ENCODE results near the gene ACO2. TPM values are rescaled to one million over a fixed set of nuclear protein-coding genes. Genes with fewer than 3 reads are reported as not detected.
"Not testable (repeated sequence)": the region's sequence is repeated elsewhere in the genome, so short reads cannot be mapped to it uniquely, and the experiment has no call there.

Gene ACO2
- total RNA-seq, result 75.0 and 114 TPM in 2 replicates

DNA sequence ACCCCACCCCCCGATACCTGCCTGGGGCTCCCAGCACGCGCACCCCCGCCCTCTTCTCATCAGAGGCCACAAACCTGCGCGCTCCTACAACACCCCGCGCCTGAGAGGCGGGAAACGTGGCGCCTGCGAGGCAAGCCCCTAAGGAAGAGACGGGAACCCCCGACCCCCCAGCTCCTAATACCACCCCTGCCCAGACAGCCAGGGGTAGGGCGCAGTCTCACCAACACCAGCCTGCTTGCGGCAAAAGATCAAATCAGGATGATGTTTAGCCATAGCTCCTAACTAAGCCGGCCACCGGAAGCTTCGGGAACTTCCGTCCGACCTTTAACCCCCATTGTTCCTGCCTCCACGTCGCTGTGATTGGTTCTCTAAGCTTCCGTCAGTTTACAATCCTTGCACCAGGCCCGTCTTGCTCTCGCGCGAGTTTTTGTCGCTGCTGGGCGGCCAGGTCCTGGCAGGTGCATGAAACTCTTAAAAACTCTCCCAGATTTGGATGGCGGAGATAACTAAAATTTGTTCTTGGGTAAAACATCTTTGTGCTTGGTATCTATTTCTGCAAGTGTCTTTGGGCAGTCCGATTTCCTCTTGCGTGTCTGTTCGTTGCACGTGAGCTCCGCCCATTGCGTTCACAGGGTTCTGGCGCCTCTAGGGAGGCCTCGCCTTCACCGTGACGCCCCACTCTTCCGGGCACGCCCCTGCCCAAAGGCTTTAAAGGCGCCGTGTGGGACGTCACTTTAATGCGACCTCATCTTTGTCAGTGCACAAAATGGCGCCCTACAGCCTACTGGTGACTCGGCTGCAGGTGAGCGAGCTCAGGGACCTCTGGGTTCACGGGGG lies at the start of gene ACO2, which contains the start of gene PHF5A:
ACO2 (plus strand) TSS at position 737 of the 837 bp plus-strand sequence; CDS start at position 767, 30 bp downstream.
PHF5A (minus strand) TSS at position 312 of the 837 bp plus-strand sequence; CDS start at position 273, 39 bp downstream.
- peak; percentile 99 for DNase-seq

DNA sequence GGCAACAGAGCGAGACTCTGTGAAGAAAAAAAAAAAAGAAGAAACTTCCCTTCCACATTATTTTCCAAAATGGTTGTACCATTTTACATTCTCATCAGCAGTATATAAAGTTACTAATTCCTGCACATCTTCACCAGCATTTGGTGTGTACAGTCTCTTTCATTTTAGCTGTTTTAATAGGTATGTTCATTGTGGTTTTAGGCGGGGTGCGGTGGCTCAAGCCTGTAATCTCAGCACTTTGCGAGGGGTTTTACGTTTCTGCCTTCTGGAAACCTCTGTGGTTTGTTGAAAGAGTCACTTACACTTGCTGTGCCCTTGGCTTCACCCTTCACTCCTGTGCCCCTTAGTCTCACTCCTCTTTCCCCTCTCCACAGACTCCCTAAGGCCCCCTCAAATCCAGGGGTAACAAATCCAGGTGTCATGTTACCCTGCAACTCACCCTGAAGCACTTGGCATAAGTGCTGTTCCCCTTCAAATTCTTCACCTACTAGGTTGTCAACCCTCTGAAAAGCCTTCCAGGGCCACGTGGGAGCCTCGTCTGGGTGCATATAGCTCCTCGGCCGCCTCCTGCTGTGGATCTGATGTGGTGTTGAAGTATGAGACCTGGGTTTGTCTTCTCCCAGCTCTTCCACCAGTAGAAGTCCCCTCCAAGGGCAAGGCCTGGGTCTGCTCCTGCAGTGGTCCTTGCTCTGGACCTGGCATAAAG lies 43.1 kb upstream of the ACO2 start:
- no peak for DNase-seq

DNA sequence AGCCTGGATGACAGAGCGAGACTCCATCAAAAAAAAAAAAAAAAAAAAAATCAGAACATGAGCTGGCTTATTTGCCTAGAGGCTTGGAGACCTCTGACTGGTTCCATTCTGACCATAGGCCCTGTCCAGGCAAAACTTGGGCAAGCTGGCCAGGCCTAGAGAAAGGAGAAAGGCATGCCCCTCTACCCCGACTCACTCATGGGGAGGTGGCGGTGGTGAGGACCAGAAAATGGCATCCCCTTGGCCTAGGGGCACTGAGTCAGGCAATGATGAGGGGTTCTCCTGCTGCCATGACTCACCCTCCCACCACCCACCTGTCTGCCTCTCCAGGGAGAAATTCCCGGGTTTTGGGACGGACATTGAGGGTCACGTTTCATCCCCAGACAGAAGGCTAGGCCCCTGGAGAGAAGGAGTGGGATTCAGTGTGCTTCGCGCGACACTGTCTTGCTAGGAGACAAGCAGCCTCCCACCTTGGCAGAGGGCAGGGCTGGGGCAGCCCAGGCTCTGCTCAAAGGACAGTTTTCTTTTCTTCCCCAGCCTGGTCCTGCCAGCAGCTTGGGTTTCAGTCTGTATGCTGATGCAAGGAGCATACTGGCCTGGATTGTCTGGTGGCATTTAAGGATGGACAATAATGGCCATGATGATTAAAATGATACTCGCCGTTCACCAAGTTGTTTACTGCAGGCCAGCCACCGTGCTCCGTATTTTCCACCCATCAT lies 39.5 kb upstream of the ACO2 start:
- DNase-seq, result no peak

DNA sequence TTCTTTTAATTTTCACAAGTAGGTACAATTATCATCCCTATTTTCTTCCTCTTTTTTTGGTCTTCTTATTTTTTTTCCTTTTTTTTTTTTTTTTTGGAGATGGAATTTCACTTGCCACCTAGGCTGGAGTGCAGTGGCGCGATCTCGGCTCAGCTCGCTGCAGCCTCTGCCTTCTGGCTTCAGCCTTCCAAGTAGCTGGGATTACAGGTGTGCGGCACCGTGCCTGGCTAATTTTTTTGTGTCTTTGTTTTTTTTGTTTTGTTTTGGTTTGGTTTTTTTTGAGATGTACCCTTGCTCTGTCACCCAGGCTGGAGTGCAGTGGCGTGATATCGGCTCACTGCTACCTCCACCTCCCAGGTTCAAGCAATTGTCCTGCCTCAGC lies 39.0 kb upstream of the ACO2 start:
- no peak for DNase-seq

DNA sequence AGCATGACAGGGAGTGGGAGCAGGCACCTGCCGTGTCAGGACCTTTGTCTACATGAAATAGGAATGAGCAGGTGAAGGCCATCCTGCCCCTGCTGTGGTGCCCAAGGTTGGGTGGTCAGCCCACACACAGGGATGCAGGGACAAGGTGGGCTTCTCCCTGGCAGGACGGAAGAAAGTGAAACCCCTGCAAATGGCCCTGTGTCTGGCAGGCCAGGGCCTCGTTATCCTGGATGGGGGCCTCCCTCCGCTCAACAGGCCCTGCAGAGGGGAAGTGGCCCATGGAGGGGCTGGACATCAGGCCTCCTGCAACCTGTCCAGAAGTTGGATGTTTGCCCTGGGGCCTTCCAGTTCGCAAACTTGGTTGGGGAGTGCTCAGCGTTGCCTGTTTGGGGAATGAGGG lies 37.3 kb upstream of the ACO2 start:
- no peak for DNase-seq

DNA sequence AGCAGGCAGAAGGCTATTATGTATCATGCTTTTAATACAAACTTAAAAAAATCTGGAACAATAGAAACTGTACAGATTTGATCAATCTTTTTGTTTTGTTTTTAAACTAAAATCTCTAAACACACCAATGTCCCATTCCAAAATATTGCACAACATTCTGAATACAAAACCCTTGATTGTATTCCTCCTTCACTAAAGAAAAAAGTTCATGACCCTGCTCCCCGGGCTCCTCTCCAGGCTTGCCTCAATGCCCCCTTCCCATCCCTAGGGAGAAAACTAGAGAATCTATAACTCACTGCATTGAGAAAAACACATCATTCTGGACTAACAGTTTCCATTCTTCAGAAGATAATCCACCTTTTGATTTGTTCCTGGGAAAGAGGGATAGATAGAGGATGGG lies 35.4 kb upstream of the ACO2 start:
- not testable (repeated sequence) for DNase-seq

DNA sequence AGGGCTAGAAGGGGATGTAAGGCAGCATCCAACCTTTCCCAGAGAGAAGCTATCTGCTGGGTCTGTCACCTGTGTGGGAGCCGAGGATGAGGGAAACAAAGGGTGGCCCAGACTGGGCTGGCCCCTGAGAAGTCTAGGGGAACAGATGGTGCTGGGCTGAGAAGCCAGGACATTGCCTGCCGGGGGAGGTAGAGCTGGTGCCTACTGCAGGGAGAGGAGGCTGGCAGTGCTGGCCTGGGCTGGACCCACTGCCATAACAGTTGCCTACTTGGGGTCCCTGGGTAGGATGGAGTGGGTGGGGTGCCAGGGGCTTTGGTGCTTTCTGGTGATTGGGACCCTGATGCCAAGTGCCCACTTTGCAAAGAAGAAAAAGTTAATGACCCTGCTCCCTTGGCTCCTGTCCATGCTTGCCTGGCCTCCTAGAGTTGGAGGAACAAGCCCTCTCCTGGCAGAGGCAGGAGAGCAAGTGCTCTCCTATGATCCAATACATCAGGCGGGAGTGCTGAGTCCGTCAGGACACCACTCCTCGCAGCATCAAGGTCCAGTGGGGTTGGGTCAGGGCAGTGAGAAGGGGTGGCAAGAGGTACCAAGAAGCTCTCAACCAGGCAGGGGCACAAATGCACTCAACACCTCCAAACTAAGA lies 34.4 kb upstream of the ACO2 start:
- DNase-seq, result not testable (repeated sequence)

DNA sequence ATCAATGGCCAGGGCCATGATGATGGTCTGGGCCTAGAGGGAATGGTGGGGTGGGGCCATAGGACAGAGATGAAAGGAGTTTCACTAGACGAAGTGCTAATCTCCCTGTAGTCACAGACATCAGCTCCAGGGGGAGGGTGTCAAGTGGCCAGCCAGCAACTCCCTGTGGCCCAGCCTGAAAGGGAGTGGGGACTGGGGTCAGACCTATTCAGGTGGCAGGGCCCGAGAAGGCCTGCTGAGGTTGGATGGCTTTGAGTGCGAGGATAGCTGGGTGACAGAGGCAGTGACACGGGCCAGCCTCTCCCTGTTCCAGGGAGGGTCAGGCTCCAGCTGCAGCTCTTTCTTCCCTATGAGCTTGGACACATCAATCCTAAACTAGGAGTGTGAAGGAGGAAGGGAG lies 33.4 kb upstream of the ACO2 start:
- DNase-seq, result no peak

DNA sequence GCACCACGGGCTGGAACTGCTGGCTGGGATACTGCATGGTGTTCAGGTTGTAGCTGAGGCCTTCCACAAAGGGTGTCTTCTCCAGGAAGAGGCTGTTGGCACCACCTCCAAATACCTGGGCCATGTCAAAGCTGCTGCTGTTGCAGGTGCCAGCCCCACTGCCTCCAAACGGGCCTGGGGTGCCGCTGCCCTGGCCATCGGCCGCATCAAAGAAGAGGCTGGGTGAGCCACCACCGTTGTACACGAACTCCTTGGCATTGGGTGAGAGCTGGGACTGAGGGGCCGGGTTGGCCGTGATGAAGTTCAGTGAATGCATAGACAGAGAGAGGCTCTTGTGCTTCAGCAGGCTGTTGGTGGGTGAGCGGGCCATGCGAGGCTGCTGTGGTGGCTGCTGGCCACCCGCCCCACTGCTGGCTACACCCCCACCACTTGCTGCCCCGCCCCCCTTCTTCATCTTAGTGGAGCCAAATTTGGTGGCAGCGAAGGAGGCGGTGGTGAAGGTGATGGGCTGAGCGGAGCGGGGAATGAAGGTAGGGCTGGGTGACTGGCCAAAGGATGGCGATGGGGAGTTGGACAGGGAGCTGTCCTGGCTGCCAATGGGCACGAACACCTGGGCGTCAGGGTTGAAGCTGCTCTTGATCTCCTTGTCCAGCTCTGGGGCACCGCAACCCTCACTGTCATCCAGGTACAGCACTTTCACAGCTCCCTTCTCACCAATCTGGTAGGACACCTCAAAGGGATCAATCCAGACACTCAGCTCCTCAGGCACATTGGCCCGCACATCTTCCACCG lies 32.4 kb upstream of the ACO2 start:
- no peak for DNase-seq

DNA sequence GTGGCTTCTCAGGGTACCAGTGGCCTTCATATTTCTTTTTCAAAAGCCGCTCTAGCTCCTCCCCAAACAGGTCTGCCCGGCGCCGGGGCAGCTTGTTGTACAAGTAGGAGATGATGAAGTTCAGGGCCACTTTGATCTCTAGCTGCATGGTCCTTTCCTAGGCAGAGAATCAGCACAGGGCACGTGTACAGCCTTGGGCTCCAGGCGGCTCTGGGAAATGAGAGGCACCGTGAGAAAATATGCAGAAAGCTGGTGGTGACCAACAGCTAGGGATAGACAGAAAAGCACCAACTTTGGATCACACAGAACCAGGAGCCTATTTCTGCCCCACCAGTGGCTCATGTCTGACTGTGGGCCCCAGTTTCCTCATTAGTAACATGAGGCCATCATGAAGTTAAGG lies 31.7 kb upstream of the ACO2 start:
- DNase-seq, result no peak

DNA sequence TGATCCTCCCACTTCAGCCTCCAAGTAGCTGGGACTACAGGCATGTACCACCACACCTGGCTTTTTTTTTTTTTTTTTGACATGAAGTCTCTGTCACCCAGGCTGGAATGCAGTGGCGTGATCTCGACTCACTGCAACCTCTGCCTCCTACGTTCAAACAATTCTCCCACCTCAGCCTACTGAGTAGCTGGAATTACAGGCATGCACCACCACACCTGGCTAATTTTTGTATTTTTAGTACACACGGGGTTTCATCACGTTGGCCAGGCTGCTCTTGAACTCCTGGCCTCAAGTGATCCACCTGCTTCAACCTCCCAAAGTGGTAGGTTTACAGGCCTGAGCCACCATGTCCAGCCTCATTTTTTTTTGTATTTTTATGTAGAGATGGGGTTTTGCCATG lies 28.4 kb upstream of the ACO2 start:
- DNase-seq, result not testable (repeated sequence)

DNA sequence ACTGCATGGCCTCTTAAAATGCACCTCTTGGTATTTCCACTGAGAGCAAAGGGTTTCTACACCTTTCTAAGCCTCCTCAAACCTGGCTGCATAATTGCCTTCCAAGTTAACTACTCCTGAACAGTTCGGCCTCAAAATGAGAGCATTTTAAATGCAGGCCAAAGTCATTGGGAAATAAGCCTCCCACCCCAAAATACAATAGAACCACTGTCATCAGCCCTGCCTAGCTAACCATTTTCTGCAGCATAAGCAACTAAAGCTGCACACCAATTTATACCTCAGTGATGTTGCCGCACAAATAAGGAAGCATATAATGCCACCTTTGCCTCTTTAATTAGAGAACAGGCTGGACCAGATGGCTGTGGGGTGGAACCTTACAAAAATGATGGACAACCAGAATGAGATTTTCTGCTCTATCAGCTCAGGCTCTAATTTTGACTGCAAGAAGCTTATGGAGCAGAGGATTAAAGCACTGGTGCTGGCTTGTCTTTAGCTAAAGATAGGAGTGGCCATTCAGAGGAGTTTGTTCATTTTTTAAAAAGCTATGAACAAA lies 26.6 kb upstream of the ACO2 start:
- no peak for DNase-seq

DNA sequence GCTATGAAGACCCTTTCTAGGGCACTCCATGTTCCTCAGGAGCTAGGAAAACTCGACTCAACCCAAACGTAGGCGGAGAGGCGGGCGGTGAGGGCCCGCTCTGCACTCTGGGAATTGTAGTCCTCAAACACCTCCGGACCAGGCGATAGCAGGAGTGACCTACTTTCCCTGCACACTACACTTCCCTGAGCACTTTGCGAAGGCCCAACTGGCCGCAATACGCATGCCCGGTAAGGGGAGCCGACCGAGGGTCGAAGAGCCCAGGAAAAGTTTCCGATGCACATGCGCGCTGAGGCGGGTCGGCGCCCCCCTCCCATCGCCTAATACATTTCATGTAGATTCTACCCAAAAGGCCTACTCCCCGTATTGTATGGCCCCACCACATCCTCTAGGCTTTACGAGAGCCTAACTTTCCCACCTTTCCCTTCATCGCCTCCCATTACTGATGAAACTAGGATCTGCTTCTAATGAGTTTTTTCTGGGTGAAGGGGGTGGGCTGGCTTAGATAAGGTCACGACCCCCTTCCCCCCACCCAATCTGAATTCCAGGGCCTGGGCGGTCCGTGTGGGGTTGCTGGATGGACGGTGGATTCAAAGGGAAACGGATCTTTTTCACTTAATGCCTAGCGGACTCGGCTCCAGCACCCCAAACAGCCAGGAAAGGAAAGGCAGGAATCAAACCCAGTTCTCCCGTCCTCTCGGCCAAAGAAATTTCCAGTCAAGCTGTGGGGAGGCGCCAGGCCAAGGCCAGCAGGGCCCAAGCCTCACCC lies 24.4 kb upstream of the ACO2 start:
- DNase-seq, result peak; percentile 98

DNA sequence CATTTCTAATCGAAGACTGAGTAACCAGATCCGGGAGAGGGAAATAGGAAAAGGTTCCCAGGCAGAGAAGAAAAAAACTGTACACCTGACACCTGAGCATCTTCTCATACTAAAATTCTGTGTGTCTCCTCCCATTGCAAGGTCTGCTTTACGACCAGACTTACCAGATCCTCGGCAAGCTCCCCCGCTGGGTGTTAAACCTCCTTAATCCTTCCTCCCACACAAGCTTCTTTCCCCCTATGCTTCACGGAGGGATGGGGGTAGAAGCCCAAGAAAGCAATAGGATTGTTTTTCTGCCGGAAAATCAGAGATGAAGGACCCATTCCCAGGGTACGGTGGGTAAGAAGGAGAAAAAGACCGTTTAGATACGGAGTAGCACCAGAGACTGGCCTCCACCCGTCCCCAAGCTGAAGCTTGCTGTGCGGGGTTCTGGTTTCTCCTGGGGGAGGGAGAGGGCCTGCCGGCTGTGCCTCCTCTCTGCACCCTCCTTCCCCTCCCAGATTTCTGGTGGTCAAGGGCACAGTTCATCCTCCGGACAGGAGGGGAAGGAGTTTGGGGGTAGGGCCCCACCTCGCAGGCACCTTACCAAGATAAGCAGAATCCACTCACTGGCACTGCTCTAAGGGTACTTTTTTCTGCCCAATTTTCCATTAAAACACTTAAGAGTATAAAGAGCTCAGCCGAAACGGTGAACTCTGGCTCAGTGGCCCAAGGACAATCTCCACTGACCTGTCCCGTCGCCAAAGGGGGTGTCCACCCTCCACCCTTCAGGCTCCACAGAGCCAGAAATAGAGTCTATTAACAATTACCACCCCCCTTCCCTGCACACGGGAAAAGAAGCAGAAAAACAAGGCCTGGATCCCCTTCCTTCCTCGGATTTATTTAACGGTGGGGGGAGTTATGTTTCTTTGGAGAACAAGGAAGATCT lies 23.5 kb upstream of the ACO2 start:
- peak; percentile 26 for DNase-seq

DNA sequence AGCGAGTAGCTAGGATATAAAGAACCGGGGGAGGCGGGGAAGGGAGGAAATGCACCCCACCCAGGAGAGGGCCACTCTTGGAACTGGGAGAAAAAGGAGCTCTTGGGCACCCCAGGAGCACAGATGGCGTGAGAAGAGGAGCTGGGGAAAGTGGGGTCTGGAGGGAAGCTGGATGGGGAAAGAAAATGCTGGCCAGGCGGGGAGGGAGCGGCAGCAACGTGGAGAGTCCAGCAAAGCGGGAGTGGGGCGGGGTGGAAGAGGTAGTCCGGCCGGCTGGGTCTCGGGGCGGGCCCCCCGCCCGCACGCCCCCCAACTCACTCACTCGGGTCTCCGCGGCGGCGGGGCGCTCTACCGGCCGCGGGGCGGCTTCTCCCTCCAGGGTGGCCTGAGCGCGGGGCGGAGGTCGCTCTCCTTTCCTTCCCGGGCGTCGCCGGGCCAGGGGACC lies 22.8 kb upstream of the ACO2 start:
- DNase-seq, result no peak

DNA sequence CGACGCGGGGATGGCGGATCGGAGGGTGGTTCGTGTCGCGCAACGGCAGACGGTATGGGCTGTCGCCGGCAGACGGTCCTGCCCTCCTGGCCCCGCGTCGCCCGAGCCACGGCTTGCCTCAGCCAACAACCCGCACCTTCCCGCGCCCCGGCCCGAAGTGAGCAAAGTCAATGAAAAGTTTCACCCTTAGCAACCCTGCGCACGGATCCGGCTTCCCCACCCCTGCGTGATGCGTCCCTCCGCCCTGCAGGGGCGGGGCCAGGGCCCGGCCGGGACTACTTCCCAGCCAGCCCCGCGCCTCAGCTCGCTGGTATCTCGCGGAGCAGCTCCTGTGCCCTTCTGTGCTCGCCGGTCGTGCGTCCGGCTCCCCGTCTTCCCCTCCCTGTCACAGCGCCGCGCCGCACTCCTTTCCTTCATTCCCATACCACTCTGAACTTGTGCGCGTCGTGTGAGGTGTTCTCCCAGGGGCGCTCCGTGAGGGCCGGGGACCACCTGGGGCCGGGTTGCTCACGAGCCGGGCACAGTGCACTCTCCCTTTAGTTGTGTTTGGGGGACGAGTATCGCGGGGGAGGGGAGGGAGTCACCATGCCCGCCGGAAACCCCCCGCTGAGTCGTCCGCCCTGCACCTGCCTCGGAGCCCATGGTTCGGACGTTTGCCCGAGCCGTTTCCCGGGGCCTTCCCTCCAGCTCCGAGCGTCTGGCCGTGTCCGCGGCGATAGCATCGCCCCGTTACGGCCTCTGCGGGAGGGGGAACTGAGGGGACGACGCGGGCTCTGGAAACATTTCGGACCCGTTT lies 22.1 kb upstream of the ACO2 start, which contains the start of gene TOB2:
TOB2 (minus strand) TSS at position 163 of the 796 bp plus-strand sequence. CDS start 9,456 bp downstream, outside the sequence.
- DNase-seq, result peak; percentile 97

DNA sequence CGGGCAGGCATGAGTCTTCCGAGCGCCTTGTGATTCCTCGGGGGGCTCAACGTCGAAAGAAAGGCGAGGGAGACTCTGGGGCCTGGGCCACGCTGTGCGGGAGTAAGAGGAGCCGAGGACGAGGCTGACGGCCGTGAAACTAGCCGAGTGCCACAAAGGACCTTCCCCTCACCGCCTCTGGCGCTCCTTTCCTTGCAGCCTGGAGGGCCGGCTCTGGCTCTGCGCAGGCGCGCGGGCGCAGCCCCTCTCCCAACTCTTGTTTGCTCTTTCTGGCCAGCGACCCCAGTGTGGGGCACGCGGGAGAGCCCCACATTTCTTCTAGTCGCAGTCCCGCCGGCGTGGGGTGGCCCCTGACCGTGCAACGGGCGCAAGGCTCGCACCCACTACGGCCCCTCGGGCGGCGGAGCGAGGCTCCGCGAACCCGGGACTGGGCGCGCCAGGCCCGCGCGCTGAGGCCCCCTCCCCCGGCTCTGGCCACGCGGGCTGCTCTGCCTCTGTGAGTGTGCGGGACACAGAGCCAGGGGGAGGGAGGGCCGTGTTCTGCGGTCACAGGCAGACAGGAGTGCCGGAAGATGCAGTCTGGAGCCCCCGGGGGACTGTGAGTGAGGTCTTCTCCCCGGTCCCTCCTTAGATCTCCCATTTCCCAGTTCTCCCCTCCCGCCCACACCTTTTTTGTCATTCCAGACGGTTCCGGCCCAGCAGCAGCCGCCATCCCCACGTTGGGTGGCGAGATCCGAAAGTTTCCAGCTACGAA lies 21.3 kb upstream of the ACO2 start:
- DNase-seq, result peak; percentile 79
